ENCODE data around the gene TNFRSF13B. TPM values are rescaled to one million over a fixed set of nuclear protein-coding genes. Genes with fewer than 3 reads are reported as not detected.
"Not testable (repeated sequence)": the region's sequence is repeated elsewhere in the genome, so short reads cannot be mapped to it uniquely, and the experiment has no call there.

Gene TNFRSF13B
- total RNA-seq, 6 donors from 2014 or later, result 0.57 to 6.3 (median 2.1) TPM; not detected in 1

GRCh38 chr17:16980813-16981731 lies 9.2 kb upstream of the TNFRSF13B start:
- Histone ChIP-seq H3K27me3 (no peaks in the 10 kb centered on the region), H3K4me3 (no peak overlapping the region), H3K9me3 (no peaks in the 10 kb centered on the region), H3K27ac (no peak overlapping the region), H3K36me3 (no peaks in the 10 kb centered on the region), H3K4me1 (no peaks in the 10 kb centered on the region)
- ATAC-seq (ENCODE audit: low FRiP score in 2 of 2) (peak in 1 of 2 donors; percentile 6), DNase-seq (no peak)
- TF ChIP-seq POLR2AphosphoS5 (IDR thresholded peaks at IDR 0.05) (no peak), CTCF (IDR thresholded peaks at IDR 0.05) (no peak), POLR2A (IDR thresholded peaks at IDR 0.05) (no peak), EP300 (IDR thresholded peaks at IDR 0.05) (no peak)
- WGBS, 2 donors, result 84 to 86% methylated on average over 25 to 26 of the region's 26 CpGs

- no peak overlapping the region for H3K4me3 ChIP-seq
- H3K36me3 ChIP-seq, result no peaks in the 10 kb centered on the region
- DNase-seq (no peak), ATAC-seq (ENCODE audit: low FRiP score in 2 of 2) (no peak)
- no peaks in the 10 kb centered on the region for H3K4me1 ChIP-seq
- no peaks in the 10 kb centered on the region for H3K27me3 ChIP-seq
- H3K9me3 ChIP-seq, result no peaks in the 10 kb centered on the region
- H3K27ac ChIP-seq, result no peak overlapping the region
- WGBS, 2 donors, result 70 to 77% methylated on average over 8 of the region's 8 CpGs
- TF ChIP-seq POLR2A (IDR thresholded peaks at IDR 0.05) (no peak), CTCF (IDR thresholded peaks at IDR 0.05) (no peak), EP300 (IDR thresholded peaks at IDR 0.05) (no peak), POLR2AphosphoS5 (IDR thresholded peaks at IDR 0.05) (no peak)
Observed at GRCh38 chr17:16980061-16980460, 8.1 kb upstream of the TNFRSF13B start.

GRCh38 chr17:16979237-16979823 lies 7.4 kb upstream of the TNFRSF13B start:
- WGBS, 2 donors, result 91 to 95% methylated on average over 6 of the region's 6 CpGs
- H3K9me3 ChIP-seq; DNase-seq; H3K27ac ChIP-seq; H3K36me3 ChIP-seq; H3K4me3 ChIP-seq; ATAC-seq (ENCODE audit: low FRiP score in 2 of 2); H3K4me1 ChIP-seq; H3K27me3 ChIP-seq: not testable (repeated sequence)

DNA sequence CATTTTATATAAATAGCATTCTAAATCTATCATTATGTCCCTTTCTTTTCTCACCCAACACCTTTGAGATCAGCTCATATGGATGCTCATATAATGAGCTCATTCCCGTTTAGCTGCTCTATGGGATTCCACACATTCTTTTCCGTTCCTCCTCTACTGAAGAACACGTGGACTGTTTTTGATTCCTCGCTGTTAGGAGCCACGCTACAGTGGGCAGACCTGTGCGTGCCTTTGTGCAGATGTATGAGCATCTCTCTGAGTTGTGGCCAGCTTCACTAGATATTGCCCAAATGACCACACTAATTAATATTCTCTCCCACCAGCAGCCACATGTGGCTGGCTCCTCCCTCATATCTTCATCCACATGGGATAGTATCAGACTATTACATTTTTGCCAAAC lies 6.0 kb upstream of the TNFRSF13B start:
- H3K36me3 ChIP-seq, result no peaks in the 10 kb centered on the region
- 65 to 73% methylated on average over 6 of the region's 6 CpGs for WGBS, 2 donors
- ATAC-seq (ENCODE audit: low FRiP score in 2 of 2) (no peak), DNase-seq (no peak)
- no peak for TF ChIP-seq EP300 (IDR thresholded peaks at IDR 0.05)
- no peak for TF ChIP-seq POLR2AphosphoS5 (IDR thresholded peaks at IDR 0.05)
- no peak for TF ChIP-seq CTCF (IDR thresholded peaks at IDR 0.05)
- TF ChIP-seq POLR2A (IDR thresholded peaks at IDR 0.05), result no peak
- no peaks in the 10 kb centered on the region for H3K9me3 ChIP-seq
- H3K27ac ChIP-seq, result no peak overlapping the region
- H3K27me3 ChIP-seq, result no peaks in the 10 kb centered on the region
- no peak overlapping the region for H3K4me3 ChIP-seq
- H3K4me1 ChIP-seq, result no peaks in the 10 kb centered on the region

DNA sequence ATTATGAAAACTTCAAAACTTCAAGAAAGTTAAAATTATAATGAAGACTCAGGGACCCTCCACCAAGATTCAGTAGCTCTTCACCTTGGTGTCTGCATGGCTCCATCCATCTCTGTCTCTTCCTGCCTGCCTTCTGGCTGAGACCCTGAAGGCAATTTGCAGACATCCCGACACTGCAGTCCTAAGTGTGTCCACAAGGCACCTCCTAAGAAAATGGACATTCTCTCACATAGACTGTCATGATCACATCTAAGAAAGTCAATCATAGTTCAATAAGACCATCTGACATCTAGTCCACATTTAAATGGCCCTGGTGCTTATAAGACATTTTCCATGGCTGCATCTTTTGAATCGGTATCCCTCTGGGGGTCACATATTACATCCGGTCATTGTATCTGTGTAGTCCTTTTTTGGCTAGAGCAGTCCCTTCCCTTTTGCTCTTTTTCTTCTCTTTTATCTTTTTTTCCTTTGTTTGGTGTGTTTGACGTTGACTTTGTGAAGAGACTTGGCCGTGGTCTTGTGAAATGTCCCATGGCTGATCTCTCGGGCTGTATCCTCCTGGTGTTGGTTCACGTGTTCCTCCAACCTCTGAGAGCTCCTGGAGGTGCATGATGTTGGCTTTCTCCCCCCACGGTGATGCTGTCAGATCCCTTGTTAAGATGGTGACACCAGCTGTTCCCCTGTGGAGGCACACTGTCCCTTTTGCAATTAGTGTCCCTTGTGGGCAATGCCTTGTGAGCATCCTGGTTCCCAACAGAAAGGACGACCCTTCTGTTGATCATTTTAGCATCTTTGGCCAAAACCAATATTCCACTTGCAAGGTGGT lies 5.0 kb upstream of the TNFRSF13B start:
- H3K4me3 ChIP-seq, result no peak overlapping the region
- H3K9me3 ChIP-seq, result no peaks in the 10 kb centered on the region
- TF ChIP-seq POLR2AphosphoS5 (IDR thresholded peaks at IDR 0.05), result no peak
- TF ChIP-seq CTCF (IDR thresholded peaks at IDR 0.05), result peak in 1 of 6 experiments; percentile 8
- no peak for TF ChIP-seq POLR2A (IDR thresholded peaks at IDR 0.05)
- DNase-seq (no peak), ATAC-seq (ENCODE audit: low FRiP score in 2 of 2) (no peak)
- no peaks in the 10 kb centered on the region for H3K36me3 ChIP-seq
- WGBS, 2 donors, result 87 to 88% methylated on average over 9 of the region's 9 CpGs
- H3K27me3 ChIP-seq, result no peaks in the 10 kb centered on the region
- H3K4me1 ChIP-seq, result no peaks in the 10 kb centered on the region
- no peak overlapping the region for H3K27ac ChIP-seq
